IPS-11a (cell line): ENCODE data around the gene PHF21B.

Source experiments
- H3K4me3 ChIP-seq: one replicate; pipeline ENCODE4 v1.5.1; 2013; ENCODE audit warnings: low read depth, low read length, control low read depth

Gene PHF21B

GRCh38 chr22:44938886-44939285 is 70.9 kb downstream of the PHF21B start:
- no peak overlapping the region for H3K4me3 ChIP-seq

DNA sequence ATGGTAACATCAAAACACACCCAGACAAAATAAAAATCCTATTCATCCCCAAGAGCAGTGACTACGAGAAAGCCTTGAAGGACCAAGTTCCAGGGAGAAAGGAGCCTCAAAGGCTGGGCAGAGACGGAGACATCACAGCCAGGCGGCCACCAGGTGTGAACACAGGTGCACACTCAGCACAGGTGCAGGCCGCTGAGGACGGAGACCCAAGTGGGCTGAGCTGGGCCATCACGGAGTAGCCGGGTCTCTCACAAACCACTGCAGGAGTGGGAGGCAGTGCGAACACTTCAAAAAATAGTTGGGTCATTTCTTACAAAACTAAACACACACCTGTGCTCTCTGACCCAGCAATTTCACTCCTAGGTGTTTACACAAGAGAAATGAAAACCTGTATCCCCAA is 72.6 kb downstream of the PHF21B start:
- no peak overlapping the region for H3K4me3 ChIP-seq

DNA sequence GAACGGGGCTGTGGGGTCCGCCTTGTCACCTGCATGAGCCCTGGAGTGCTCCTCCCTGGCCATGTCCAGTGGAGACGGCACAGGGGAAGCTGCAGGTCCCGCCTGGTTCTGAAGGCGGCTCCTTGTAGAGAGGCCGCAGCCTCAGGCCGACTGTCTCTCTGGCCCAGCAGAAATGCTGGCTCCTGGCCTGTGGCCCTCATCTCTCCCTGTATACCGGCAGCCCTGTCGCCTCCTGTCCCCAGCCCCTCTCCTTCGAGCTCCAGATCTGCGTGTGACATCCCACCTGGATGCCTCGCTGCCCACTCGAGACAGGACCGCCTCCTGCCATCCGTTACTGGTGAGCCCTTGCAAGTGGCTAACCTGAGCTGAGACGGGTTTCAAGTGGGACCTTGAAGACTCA is 73.6 kb downstream of the PHF21B start:
- no peak overlapping the region for H3K4me3 ChIP-seq

- H3K4me3 ChIP-seq: no peak overlapping the region
These were observed 74.1 kb downstream of the PHF21B start for GRCh38 chr22:44935724-44936123.

DNA sequence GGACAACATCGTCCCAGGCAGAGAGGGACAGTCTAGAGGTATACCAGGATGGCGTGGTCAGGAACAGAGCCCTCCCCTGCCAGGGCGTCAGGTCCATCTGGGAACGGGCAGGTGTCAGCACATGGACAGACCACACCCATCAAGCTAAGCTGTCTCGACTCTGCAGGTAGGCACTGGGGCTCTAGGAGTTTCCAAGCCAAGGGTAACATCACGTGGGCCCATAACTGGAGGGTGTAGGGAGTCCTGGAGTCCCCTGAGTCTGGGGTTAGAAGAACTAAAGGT is 75.4 kb downstream of the PHF21B start:
- H3K4me3 ChIP-seq: no peak overlapping the region

- no peak overlapping the region for H3K4me3 ChIP-seq
These were observed 75.9 kb downstream of the PHF21B start for GRCh38 chr22:44933666-44934453.

DNA sequence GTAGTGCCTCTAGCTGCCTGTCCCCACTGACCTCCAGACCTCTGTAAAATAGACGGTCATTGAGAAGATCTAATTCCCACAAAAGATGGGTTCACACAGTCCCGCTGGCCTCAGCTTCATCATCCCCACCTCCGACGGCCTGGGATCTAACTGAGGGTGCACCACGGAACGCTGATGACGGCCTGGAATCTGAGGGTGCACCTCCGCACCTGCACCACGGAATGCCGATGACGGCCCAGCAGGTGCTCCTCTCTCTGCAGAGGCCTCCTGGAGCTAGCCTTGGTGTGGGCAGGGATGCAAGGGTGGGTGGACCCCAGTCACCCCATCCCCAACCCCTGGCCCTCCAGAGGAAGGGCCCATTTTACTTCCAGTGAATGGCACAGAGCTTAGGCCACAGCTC is 77.3 kb downstream of the PHF21B start:
- no peak overlapping the region for H3K4me3 ChIP-seq

GRCh38 chr22:44931766-44932165 is 78.0 kb downstream of the PHF21B start:
- no peak overlapping the region for H3K4me3 ChIP-seq

GRCh38 chr22:44931077-44931540 is 78.7 kb downstream of the PHF21B start:
- H3K4me3 ChIP-seq: no peak overlapping the region

DNA sequence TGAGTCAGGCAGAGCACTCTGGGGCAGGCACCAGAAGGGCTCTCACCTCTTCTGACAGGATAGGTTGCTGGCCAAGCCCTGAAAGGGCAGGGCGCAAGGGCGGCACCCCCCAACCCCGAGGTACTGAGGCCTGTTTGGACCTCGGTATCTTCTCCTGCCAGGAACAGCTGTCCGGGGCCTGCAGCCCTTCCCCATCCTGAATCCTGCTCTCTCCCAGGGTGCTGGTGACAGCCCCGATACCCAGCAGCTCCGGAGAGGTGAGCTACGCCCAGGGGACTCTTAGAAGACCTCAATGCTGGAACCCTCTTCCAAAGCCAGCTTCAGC is 79.1 kb downstream of the PHF21B start:
- no peak overlapping the region for H3K4me3 ChIP-seq

DNA sequence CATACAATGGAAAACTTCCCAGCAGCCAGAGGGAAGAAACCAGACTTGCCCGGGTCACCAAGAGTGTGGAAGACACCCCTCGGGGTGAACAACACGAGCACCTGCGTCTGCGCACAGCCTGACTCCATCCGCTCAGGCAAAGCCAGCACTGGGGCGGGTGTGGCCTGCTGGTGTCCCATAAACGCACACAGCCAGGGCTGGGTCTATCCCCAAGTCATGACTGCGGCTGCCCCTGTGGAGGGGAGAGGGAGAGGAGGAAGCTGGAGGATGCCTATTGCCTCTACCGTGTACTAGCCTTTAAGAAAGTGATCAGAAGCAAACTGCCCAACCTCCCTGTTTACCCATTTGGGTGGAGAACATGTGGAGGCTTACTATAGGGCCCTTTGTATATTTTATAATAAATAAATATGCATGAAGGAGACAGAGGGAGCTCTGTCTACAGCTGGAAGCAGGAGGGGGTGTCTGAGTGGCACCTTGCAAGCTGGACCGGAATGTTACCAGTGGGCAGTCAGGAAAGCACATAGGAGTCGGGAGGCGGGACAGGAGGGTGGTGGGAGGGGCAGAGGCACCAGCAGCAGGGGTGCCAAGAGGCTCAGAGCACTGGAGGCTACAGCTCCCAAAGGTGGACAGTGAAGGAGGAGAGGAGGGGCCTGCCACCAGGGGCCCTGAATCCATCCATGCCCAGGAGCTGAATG is 79.6 kb downstream of the PHF21B start:
- no peak overlapping the region for H3K4me3 ChIP-seq

DNA sequence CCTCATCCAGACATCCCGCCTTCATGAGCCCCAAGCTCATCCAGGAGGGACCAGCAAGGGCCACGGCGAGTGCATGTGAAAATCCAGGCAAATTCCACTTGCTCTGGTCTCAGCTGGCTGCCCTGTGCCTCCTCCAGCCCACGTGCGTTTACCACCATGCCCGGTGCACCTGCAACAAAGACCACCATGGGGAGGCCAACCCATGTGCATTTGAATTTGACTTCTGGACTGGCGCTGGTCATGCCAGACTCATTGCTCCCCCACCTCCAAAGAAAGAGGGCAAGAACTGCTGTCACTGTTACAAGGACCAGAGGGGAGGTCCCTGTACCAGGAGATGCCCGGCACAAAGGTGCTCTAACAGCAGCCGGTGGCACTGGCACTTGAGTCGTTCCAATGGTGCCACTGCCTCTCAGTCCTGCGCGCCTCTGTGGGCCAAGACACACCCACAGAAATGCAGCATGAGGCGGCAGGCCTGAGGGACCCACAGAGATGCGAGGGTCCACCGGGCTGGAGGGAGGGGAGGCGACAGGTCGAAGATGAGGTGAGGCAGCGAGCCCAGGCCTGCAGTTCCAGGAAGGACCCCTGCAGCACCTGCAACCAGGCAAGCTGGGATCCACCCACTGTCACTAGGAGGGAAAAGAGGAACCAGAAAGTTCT is 80.3 kb downstream of the PHF21B start:
- H3K4me3 ChIP-seq: no peak overlapping the region

DNA sequence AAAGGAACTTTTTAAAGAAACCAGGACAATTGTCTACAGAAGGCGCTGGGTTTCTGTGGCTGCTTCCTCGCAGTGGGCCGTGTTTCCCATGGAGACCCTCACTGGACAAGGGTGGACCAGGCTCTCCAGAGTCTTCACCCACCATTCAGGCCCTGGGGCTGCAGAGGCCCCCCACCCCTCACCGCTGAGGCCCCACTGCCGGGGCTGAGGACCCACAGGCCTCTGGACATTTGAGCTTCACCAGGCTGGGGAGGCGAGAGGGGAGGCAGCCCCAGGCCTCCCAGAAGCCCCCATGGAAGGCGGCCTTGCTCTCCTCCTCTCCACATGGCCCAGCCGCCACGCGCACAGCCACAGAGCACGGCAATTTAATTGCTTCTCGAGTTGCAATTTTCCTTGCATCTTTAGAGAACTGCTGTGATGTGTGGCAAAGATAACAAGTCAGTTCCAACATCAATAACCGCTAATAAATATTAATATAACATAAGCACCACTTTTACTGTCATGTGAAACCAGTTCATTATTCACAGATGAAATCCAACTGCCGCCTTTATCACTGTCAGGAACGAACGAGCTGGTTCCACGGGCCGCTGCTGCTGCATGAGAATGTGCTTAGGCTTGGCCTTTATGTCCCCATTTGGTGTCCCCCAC is 81.0 kb downstream of the PHF21B start:
- no peak overlapping the region for H3K4me3 ChIP-seq

- H3K4me3 ChIP-seq: no peak overlapping the region
These were observed 81.7 kb downstream of the PHF21B start for GRCh38 chr22:44928136-44928463.

DNA sequence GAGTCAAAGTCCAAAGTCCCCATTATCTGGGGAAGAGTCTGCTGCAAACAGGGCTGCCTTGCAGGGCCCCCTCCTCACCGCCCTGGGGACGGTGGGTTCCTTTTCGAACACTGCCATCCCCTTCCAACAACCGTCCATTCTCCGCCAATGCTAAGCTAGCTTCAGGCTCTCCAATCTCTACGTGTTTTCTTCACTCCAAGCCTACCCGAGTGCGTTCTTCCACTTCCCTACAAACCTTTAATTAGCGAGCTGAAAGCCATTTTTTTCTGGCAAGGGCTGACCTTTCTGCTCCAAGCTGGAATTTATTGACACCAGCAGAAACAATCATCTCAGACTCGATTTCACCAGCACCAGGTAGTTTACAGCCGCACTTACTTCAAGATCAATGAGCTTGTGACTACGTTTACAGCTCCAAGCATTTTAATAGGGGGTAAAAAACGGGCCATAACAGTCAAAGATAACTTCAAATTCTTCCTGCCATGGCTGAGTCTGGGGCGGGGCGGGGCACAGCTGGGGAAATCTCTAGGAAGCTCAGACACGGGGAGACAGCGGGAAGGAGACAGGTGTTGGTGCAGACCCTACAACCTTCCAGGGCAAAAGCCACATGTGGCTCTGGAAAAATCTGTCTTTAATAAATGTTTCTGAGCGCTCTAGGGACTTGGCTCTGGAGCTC is 82.2 kb downstream of the PHF21B start:
- H3K4me3 ChIP-seq: no peak overlapping the region

- no peak overlapping the region for H3K4me3 ChIP-seq
These were observed 83.1 kb downstream of the PHF21B start for GRCh38 chr22:44926491-44927415.

- no peak overlapping the region for H3K4me3 ChIP-seq
These were observed 83.7 kb downstream of the PHF21B start for GRCh38 chr22:44926124-44926475.

GRCh38 chr22:44925465-44926123 is 84.2 kb downstream of the PHF21B start:
- H3K4me3 ChIP-seq: no peak overlapping the region

DNA sequence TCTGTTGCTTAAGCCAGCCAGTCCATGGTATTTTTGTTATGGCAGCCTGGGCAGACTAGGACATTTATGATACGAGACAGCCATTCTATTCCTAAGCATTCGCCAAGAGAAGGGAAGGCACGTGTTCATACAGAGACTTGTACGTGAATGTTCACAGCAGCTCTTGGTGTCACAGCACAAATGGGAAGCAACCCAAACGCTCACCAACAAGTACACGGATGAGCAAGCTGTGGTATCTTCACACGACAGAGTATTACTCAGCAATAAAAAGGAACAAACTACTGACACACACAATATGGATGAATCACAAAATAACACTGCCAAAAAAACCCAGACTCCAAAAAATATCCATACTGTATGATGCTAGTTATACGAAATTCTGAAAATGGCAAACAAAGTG is 85.1 kb downstream of the PHF21B start:
- H3K4me3 ChIP-seq: no peak overlapping the region

- no peak overlapping the region for H3K4me3 ChIP-seq
These were observed 85.7 kb downstream of the PHF21B start for GRCh38 chr22:44924098-44924497.
